Breast epithelium (tissue), 4 donors: ENCODE measurements around the gene PCP4L1. TPM values are rescaled to one million over a fixed set of nuclear protein-coding genes. Genes with fewer than 3 reads are reported as not detected.

Experiments
- DNase-seq, 2 donors: peaks; one replicate each; pipeline ENCODE4 v3.0.0-alpha.2; 2019; ENCODE audit warnings: low spot score in 2 of 2
- H3K27ac ChIP-seq, 2 donors: fragments of 200-600 bp; sonication (generic) in 1 of 2; one replicate each; pipeline ENCODE4 v1.5.1; 2016 to 2019; ENCODE audit warnings: mild to moderate bottlenecking in 1 of 2
- H3K27me3 ChIP-seq, 2 donors: fragments of 200-600 bp; sonication (generic) in 1 of 2; one replicate each; pipeline versions ENCODE4 v1.5.1 to v1.6.0; 2017 to 2019; ENCODE audit warnings: control low read depth in 1 of 2, mild to moderate bottlenecking in 1 of 2
- H3K36me3 ChIP-seq: fragments of 200-600 bp; one replicate; pipeline ENCODE4 v1.5.1; 2019
- H3K4me1 ChIP-seq, 2 donors: fragments of 200-600 bp; sonication (generic); one replicate each; pipeline ENCODE4 v1.5.1; 2016 to 2019; ENCODE audit warnings: control low read depth in 1 of 2
- H3K4me3 ChIP-seq, 3 donors: fragments of 200-600 bp; sonication (generic); 1 replicate in 2 of 3; 2 replicates in 1 of 3; pipeline ENCODE4 v1.5.1; 2016 to 2019; ENCODE audit warnings: mild to moderate bottlenecking in 3 of 3, moderate library complexity in 2 of 3
- H3K9me3 ChIP-seq, 2 donors: fragments of 200-600 bp; sonication (generic) in 1 of 2; one replicate each; pipeline ENCODE4 v1.5.1; 2016 to 2019; ENCODE audit warnings: control low read depth in 1 of 2
- CTCF ChIP-seq, 3 donors: fragments of 450-650 bp; IDR thresholded peaks; one replicate each; pipeline ENCODE4 v1.5.1; 2016 to 2017; ENCODE audit warnings: antibody characterized with exemption in 3 of 3, mild to moderate bottlenecking in 3 of 3, moderate library complexity in 3 of 3
- POLR2A ChIP-seq: fragments of 450-650 bp; IDR thresholded peaks from one replicate; pipeline ENCODE4 v1.6.1; 2016; ENCODE audit warnings: antibody characterized with exemption, mild to moderate bottlenecking, moderate library complexity
- POLR2AphosphoS5 ChIP-seq, 3 donors: sonication (generic); formaldehyde crosslinking; IDR thresholded peaks; one replicate each; pipeline ENCODE4 v1.6.1; 2017; ENCODE audit warnings: antibody characterized with exemption in 3 of 3
- intact Hi-C: fragments of 100-400 bp; cut with DNase I; formaldehyde crosslinking; loops from one replicate; pipeline ENCODE4 v1.15.1; 2023; ENCODE audit warnings: low total_unique reads
- total RNA-seq, 3 donors: library from RNA; depleted of rRNA; stranded (reverse); fragments of >200 nt; gene quantifications; one replicate each; pipeline ENCODE4 v1.1.0, GENCODE V29; 2016

Gene PCP4L1
- total RNA-seq, 3 donors from 2014 or later, result 0.32 to 2.0 (median 0.73) TPM

- H3K27me3 ChIP-seq, result no peaks in the 10 kb centered on the region
- H3K4me3 ChIP-seq, result no peak overlapping the region
- no peak for DNase-seq
- no peak for TF ChIP-seq POLR2AphosphoS5 (IDR thresholded peaks at IDR 0.05)
- no peaks in the 10 kb centered on the region for H3K9me3 ChIP-seq
- H3K4me1 ChIP-seq, result no peaks in the 10 kb centered on the region
- no peak overlapping the region for H3K27ac ChIP-seq
- no peaks in the 10 kb centered on the region for H3K36me3 ChIP-seq
- intact Hi-C loops, result no loop called here
These were observed 8.3 kb downstream of the PCP4L1 start for GRCh38 chr1:161266836-161267235.

GRCh38 chr1:161267321-161267720 is 8.8 kb downstream of the PCP4L1 start:
- DNase-seq, result no peak
- Histone ChIP-seq H3K27me3 (no peaks in the 10 kb centered on the region), H3K4me3 (no peak overlapping the region), H3K27ac (no peak overlapping the region), H3K4me1 (no peaks in the 10 kb centered on the region), H3K36me3 (no peaks in the 10 kb centered on the region), H3K9me3 (no peaks in the 10 kb centered on the region)
- TF ChIP-seq POLR2A, result no peak
- TF ChIP-seq POLR2AphosphoS5 (IDR thresholded peaks at IDR 0.05), result no peak
- TF ChIP-seq CTCF (IDR thresholded peaks at IDR 0.05), result no peak
- intact Hi-C loops, result no loop called here

- Histone ChIP-seq H3K27me3 (no peaks in the 10 kb centered on the region), H3K9me3 (no peaks in the 10 kb centered on the region), H3K36me3 (no peaks in the 10 kb centered on the region), H3K4me3 (no peak overlapping the region), H3K27ac (no peak overlapping the region), H3K4me1 (no peaks in the 10 kb centered on the region)
- no peak for DNase-seq
- intact Hi-C loops, result no loop called here
- no peak for TF ChIP-seq POLR2A
- TF ChIP-seq CTCF (IDR thresholded peaks at IDR 0.05), result no peak
- TF ChIP-seq POLR2AphosphoS5 (IDR thresholded peaks at IDR 0.05), result no peak
These were observed 14.9 kb downstream of the PCP4L1 start for GRCh38 chr1:161273402-161273801.

GRCh38 chr1:161274874-161275273 is 16.3 kb downstream of the PCP4L1 start:
- H3K4me1 ChIP-seq, result no peaks in the 10 kb centered on the region
- no peak for TF ChIP-seq POLR2AphosphoS5 (IDR thresholded peaks at IDR 0.05)
- TF ChIP-seq POLR2A, result no peak
- TF ChIP-seq CTCF (IDR thresholded peaks at IDR 0.05), result no peak
- intact Hi-C loops, result no loop called here
- DNase-seq, result no peak
- H3K36me3 ChIP-seq, result no peaks in the 10 kb centered on the region
- no peaks in the 10 kb centered on the region for H3K27me3 ChIP-seq
- H3K27ac ChIP-seq, result no peak overlapping the region
- no peaks in the 10 kb centered on the region for H3K9me3 ChIP-seq
- H3K4me3 ChIP-seq, result no peak overlapping the region

GRCh38 chr1:161282991-161283390 is 24.4 kb downstream of the PCP4L1 start:
- H3K9me3 ChIP-seq, result no peaks in the 10 kb centered on the region
- intact Hi-C loops, result no loop called here
- no peaks in the 10 kb centered on the region for H3K27me3 ChIP-seq
- no peak overlapping the region for H3K4me3 ChIP-seq
- no peaks in the 10 kb centered on the region for H3K36me3 ChIP-seq
- DNase-seq, result no peak
- no peak for TF ChIP-seq CTCF (IDR thresholded peaks at IDR 0.05)
- no peak for TF ChIP-seq POLR2AphosphoS5 (IDR thresholded peaks at IDR 0.05)
- TF ChIP-seq POLR2A, result no peak
- H3K27ac ChIP-seq, result no peak overlapping the region
- no peaks in the 10 kb centered on the region for H3K4me1 ChIP-seq

GRCh38 chr1:161285113-161285512 is 26.6 kb downstream of the PCP4L1 start:
- no peak overlapping the region for H3K4me3 ChIP-seq
- no peaks in the 10 kb centered on the region for H3K36me3 ChIP-seq
- intact Hi-C loops, result no loop called here
- H3K27me3 ChIP-seq, result no peaks in the 10 kb centered on the region
- no peak overlapping the region for H3K27ac ChIP-seq
- no peaks in the 10 kb centered on the region for H3K9me3 ChIP-seq
- DNase-seq, result no peak
- no peak for TF ChIP-seq POLR2A
- no peak for TF ChIP-seq POLR2AphosphoS5 (IDR thresholded peaks at IDR 0.05)
- TF ChIP-seq CTCF (IDR thresholded peaks at IDR 0.05), result no peak
- no peaks in the 10 kb centered on the region for H3K4me1 ChIP-seq
